Activated CD4-positive, alpha-beta T cell treated with anti-CD3 and anti-CD28 coated beads, Interleukin-2, amount 50 U/mL, for 1 hour (primary cell): Measurements from ENCODE around the gene ALOX5AP.

ENCODE experiments used
- DNase-seq: peaks from one replicate; pipeline ENCODE4 v3.0.0-alpha.2; 2020

The ALOX5AP gene

DNA sequence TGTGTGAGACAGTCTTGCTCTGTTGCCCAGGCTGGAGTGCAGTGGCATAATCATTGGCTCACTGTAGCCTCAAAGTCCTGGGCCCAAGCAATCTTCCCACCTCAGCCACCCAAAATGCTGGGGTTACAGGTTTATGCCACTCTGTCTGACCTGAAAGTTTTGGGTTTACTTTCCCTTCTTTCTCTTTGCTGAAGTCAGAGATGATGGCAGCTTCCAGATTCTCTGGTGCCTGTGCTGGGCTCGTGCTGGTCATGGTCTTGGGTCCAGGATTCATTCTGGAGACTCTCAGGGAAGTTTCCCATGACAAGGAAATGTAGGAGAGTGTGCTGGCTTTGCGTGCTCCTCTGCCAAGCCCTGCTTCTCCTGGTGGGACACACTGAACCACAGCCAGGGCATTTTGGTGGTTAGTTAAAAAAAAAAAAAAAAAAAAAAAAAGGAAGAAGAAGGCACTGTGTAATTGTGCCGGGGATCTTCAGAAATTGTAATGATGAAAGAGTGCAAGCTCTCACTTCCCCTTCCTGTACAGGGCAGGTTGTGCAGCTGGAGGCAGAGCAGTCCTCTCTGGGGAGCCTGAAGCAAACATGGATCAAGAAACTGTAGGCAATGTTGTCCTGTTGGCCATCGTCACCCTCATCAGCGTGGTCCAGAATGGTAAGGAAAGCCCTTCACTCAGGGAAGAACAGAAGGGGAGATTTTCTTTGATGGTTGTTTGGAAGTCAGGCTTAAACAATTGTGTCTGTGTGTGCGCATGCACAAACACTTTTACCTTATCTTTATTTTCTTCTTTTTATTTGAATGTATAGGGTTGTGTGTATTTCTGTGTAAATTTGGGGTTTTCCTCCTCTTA lies at the start of gene ALOX5AP:
Gene ALOX5AP (plus strand): TSS at position 519 of the 847 bp plus-strand sequence. CDS start 63 bp downstream, at position 582.
- DNase-seq: peak; percentile 27

DNA sequence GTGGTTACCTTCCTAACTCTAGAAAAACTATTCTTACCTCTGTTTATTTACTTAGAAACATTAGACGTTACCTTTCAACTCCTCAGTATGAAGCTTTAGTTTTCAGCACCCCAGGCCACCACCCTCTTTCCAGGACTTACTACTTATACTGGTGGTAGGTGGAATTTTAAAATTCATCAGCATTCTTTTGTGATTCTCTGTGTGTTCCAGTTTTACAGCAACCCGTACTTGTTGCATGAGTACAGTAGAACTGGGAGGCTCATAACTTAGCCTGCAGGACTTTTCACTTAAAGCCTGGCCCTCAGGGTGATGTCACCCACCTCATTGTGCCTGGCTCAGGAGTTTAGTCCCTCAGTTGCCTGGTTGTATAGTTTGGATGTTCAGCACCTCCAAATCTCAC lies 49.4 kb upstream of the ALOX5AP start:
- DNase-seq: no peak

DNA sequence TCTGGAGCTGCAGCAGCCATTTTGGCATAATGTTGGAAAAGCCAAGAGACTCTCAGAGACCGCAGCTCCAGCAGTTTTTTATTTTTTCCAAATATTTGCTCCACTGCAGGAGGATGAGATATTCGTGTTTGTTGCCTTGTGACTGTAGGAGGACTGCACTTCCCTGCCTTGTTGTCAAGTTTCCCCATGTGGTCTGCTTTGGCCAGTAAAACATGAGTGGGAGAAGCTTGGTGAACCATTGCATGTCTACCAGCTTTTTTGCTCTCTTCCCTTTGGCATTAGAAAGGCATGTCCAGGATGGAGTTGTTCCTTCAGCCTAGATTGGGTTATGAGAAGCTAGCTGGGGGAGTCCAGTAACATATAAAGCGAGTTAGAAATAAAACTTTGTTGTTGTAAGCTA lies 47.7 kb upstream of the ALOX5AP start:
- no peak for DNase-seq

DNA sequence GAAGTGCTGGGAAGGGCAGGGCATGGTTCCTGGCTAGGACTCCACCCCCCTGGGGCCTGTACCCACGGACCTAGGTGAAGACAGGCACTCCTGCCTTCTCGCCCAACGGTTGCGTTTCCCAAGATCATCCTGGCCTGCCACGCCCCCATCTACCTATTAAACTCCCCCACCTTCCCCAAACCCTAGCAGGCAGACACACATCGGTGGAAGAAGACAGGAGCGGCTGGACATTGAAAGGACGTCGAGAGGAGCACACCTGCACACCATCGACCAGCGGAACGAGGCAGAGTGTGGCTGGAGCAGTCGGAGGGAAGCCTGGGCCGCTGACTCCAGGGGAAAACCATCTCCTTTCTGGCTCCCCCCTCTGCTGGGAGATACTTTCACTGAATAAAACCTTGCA lies 45.6 kb upstream of the ALOX5AP start:
- no peak for DNase-seq

DNA sequence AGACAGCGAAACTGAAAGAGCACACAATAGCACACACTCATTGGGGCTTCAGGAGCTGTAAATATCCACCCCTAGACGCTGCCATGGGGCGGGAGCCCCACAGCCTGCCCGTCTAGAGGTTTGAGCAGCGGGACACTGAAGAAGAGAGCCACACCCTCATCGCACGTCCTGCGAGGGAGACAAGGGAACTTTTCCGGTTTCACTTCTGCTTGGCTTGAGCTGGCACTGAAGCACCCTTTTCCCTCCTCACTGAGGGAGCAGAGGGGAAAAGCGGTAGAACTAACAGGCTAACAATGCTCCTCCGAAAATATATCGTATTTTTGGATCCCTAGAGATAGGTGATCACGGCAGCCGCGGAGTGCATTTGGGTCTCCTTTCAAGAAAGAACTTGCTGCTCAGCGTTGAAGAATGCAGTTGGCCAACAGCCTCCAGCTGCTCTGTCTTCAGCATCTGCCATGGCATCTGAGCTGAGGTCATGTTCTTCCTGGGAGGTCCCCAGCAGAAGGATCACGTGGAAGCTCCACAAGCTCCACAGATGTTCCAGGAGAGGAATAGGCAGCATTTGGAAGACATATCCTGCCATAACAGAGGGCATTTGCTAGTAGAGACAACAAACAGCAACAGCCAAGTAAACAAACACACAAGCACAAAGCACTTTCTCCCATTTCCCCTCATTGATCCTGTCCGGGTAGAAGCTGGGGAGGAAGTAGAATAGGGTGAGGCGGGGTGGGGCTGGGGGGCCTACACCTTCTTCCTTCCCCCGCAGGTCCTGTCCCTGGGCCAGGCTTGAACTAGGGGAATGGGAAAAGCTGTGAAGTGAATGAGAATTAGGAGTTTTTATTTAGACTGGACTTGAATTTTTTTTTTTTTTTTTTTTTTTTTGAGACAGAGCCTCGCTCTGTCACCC lies 44.8 kb upstream of the ALOX5AP start:
- DNase-seq: no peak

DNA sequence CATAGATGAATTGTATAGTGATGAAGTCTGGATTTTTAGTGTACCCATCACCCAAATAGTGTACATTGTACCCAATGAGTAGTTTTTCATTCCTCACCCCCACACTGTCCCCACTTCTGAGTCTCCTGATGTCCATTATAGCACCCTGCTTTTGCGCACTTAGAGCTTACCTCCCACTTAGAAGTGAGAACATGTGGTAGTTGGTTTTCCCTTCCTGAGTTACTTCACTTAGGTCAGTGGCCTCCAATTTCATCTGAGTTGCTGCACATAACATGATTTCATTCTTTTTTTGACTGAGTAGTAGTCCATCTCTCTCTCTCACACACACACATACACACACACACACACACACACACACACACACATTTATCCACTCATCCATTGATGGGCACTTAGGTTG lies 43.2 kb upstream of the ALOX5AP start:
- DNase-seq: no peak

DNA sequence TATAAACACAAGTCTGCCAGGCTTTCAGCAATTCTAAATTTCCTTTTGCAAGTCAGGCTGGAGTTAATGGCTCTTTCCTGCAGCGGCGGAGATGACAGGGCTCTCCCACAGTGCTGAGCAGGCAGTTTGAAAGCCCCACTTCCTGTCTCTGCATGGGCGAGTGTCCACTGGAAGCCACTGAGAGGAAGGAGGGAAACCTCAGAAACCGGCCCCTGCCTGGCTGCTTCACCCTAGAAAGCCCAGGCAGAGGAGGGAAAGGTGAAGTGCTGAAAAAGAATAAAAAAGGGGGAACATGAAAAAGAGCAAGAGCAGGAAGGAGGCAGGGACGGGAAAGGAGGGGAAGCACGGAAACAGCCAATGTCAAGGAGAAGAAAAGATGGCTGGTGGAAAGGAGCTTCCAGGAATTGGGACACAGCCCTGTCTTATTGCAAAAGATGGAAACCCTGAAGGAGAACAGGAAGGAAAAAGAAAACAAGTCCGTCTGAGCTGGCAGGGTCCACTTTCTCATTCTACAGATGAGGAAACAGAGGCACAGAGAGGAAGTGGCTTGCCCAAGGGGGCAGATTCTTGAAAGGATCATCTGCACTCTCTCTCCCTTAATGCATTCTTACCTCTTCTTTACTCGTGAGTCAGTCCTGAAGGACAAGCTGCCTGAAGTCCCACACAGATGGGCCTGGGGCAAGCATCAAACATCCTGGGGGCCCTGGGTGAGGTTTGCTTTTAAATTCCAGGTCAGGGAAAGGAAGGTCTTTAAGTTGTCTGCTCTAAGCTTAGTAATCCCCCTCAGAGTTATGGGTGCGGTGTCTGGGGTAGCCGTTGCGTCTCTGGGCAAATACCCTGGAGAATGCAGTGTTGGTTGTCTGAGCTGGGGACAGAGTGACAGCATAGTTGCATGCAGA lies 38.8 kb upstream of the ALOX5AP start:
- no peak for DNase-seq

DNA sequence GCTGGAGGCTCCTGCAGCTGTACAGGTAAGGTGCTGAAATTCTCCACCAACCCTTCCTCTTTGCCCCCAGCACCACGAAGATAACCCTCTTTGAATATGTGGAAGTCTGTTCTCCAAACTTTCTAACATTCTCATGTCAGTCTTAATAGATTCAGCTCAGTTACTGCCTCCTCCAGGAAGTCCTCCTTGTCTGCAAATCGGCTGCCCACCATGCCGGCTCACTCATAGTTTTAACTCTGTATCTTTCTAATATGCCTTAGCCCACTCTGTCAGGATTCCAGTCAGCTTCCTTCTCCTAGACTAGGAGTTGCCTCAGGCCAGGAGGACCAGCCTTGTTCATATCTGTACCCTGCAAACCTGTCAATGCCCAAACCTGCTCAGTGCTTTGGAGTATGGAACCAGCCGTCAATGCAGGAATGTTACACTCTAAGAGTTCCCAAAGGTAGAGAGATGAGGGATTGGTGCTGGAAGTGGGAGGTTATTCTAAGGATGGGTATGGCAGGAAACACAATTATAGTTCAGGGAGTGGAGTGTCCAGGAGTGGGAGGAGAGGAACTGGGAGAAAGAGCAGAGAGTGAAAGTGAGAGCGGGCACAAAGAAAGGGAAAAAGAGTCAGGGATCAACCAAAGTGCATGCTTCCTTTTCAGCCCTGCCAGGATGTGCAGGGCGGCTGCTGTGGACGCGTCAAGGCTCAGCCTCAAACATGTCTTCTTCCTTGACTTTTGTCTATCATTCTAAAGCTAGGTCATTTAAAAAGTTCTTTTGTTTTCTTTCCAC lies 38.0 kb upstream of the ALOX5AP start:
- no peak for DNase-seq

DNA sequence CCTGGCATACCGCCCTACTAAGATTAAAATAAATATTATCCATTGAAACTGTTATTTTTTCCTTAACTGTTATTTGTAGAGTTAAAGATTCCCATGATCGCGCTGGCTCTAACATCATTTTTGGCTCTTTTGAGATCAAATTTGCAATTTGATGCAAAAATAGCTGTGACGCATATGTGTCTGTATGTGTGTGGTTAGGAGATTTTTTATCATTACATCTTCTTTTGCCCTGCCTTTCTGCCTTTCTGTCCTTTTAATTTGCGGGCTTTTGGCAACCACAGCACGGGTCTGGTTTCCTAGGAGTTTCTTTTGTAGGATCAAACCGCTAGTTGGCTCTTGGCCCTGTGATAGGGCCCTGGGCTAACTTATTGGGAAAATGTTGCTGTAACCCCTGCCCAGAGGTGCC lies 37.3 kb upstream of the ALOX5AP start:
- no peak for DNase-seq

DNA sequence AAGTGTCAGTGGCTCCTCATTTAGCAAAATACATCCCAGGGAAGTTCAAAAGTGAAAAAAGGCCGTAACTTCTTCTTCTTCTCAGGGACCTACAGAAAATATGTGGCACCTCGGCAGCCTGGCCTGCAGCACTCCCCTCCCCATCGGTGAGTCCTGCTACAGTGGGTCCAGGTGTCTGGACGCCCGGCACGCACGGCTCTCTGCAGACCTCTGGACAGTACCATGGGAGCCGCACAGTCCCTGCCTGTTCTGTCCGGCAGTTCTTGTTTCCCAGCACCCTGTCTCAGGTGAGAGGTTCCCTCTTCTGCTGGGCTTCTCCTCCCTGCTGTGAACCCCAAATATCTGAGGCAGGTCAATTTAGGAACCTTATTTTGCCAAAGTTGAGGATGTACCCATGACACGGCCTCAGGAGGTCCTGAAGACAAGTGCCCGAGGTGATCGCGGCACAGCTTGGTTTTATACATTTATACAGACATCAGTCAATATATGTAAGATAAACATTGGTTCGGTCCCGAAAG lies 36.8 kb upstream of the ALOX5AP start:
- DNase-seq: no peak

DNA sequence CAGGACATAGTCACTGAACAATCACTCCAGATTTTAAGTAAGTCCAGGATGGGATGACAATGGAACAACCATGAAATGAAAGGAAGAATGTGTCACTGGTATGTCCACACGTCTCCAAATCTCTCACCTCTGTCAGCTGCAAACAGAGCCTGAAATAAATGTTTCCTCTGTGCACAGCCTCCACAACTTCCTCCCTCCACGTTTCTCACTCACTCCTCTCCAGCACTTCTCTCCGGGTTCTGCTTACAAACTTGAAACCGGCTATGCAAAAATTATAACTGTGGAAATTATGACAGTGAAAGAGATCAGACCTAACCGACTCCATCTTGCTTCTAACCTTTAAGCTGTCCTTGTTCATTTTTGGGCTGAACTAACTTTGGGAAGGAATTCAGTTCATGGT lies 35.0 kb upstream of the ALOX5AP start:
- no peak for DNase-seq

DNA sequence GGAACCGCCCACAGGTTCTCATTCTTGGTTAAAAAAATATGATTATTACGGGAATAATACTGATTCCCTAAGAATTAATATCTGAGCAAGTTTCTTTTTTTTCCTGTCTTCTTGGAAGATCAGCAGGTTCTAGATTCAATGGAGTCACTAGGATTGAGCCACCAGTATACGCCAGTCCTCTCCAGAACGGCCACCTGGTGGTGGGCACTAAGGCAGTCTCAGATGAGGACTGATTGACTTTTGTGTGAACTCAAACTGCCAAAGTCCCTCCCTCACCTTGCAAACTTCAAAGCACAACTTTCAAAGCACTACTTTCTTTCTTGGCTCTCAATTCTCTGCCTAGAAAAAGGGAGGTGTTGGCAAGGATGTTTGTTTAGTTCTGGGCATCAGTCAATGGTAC lies 33.3 kb upstream of the ALOX5AP start:
- no peak for DNase-seq

DNA sequence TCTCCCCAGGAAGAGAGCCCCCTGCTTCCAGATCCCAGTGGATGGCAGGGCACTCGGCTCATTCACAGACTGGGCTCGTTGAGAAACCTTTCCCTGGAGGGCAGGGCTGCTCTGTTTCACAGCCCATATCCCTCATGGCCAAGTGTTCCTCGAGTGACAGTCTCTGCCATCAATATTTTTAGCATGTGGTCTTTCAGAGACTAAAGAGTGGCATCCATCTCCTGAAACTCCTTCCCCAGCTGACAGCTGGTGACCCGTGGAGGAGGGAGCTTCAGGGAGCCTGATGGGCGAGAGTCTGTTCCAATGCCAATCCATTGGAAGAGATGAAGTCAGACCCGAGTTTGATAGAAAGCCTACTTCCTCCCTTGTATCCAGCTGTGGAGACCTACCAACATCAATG lies 30.7 kb upstream of the ALOX5AP start:
- DNase-seq: no peak

DNA sequence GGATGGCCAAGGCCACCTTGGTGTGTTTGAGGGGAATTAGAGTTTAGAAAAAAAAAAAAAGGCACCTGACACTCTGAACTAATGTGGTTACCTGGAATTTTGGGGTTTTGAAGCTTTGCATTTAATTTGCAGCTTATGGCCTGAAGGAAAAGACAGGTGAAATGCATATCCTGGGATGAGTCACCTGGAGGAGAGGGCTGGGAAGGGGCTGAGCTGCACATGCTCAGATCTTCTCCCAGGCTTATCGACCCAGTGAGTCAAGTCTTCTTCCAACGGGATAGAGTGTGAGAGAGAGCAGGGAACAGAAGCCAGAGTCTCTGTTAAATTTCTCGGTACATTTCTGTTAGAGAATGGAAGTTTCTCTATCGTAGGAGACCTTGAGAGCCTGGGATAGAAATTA lies 29.7 kb upstream of the ALOX5AP start:
- DNase-seq: no peak

DNA sequence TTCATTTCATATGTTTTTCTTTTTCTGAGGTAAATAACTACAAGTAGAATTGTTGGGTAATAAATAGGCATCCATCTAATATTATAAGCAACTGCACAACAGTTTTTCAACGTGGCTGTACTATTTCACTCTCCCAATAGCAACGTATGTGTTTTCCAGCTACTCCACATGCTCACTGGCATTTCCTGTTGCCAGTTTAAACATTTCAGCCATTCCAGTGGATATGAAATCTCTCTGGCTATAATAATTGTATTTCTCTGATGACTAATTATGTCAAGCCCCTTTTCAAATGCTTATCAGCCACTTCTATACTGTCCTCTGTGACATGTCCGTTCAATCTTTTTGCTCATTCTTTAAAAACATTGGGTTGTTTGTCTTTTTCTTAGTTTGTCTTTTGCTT lies 26.8 kb upstream of the ALOX5AP start:
- no peak for DNase-seq

DNA sequence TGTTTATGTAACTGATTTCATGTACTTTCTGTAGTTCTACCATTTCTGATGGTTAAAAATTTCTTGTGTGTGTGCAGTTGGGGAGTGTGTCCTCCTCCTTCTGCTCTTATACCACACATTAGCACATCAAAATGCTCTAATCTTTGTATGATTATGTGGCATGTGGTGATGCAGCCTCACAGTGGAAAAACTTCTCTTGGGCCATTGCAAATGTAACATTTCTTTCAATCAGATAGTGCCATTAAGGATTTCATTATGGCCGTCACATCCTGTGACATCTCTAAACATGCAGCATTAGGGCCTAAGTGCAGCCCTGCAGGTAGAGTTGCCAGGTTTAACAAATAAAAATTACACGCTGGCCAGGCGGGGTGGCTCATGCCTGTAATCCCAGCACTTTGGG lies 24.9 kb upstream of the ALOX5AP start:
- no peak for DNase-seq

DNA sequence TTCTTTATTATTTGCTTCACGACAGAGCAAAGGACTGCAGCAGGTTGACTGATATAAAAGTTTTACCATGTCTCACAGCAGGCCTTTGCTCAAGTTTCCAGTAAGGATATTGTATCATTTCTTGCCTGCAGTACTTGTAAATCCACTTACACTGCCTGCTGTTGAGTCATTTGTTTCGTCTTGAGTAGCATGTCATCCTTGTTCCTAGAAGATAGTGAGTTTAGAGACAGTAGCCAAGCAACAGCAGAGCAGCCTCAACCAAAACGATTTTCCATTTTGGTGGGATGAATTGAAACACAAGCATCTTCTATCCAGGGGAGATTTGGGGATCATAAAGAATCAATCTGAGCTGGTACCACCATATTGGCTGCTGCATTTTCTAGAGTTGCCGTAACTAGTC lies 24.0 kb upstream of the ALOX5AP start:
- DNase-seq: no peak

DNA sequence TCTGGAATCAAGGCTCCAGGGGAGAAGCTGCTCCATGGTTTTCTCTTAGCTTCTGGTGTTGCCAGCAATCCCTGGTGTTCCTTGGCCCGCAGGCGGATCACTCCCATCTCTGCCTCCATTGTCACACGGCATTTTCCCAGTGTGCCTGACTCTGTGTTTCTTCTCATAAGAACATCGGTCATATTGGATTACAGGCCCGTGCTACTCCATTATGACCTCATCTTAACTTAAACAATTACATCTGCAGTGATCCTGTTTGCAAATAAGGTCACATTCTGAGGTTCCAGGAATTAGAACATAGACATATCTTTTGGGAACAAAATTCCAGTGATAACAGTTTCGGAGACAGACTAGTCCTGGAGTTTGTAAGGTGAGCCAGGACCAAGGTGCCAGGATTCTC lies 23.5 kb upstream of the ALOX5AP start:
- no peak for DNase-seq

DNA sequence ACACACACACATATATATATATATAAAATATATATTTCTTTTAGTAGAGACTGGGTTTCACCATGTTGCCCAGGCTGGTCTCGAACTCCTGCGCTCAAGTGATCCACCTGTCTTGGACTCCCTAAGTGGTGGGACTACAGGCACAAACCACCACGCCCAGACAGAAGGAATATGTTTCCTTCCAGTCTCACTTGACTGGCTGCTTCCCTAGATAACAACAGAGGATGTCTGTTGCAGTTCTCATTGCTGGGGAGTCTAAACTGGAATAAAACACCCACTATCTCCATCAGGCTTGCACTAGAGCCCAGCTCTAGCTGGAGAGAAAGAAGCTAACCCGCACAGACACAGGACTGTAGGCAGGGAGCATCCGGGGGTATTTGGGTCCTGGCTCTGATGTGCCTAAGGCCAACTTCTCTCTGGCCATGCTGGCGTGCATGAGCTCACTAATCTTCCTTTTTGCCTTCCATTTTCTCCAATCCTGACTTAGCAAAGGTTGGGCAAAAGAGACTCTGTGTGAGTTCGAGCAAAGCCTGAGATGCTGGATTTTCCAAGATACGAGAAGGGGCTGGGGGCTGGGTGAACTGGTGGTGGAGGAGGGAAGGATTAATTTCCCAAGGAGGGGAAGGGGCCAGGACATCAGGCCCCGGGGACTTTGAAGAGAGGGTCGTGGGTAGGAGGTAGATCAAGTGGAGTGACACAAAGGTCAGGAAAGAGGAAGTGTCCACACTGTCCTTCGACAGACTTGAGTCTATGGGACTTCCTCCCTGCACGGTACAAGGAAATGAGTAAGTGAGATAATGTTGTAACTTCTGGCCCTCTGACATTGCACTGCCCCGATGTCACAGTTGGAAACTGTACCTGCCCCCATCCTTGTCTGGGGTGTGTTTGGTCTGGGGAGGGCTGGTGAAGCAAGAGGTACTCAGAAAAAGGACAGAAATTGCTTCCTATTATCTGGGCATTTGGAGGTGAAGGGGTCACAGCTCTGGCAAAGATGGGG lies 22.5 kb upstream of the ALOX5AP start:
- DNase-seq: no peak

DNA sequence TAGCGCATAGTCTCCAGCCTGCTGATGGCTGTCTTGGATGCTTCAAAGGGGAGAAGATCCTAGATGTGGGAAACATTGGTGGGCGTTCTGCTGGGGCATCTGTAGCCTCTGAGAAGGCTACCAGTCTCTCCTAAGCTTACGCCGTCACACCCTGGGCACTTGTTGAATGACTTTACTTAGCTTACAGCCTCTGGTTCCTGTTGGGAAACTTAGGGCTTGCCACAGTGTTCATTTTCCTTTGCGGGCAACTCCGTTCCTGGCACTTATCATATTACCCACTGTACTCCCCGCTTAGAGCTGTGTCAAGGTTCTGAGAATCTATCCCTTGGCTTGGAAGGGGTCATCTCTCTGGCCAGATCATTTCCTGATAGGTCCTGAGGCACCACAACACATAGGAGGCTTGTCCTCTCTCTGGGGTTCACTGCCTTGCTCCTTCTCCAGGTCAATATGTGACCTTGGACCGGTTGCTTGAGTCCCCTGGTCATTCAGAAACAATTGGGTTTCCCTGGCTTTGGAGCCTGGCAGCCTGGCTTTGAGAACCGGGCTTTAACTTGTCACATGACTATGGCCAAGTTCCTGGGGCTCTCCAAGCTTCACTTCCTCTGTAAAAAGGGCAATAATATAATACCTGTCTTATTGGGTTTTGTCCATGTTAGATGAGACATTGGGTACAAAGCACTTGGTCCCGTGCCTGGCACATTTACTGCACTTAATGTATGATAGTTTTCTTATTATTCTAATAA lies 20.5 kb upstream of the ALOX5AP start:
- DNase-seq: no peak
